Keratinocyte (primary cell): ENCODE data around the gene LRRC75B. TPM values are rescaled to one million over a fixed set of nuclear protein-coding genes. Genes with fewer than 3 reads are reported as not detected.

Experiments
- DNase-seq: peaks from one replicate; pipeline ENCODE4 v3.0.0-alpha.2; 2011; ENCODE audit warnings: low read depth, missing footprints, low spot score
- FAIRE-seq: peaks from 2 replicates; lab custom pipeline; 2011; peaks lifted over from hg19 to GRCh38; lab: Jason Lieb, UNC
- H2AFZ ChIP-seq: 2 replicates; pipeline ENCODE4 v1.6.0; 2012; ENCODE audit warnings: low read length, control low read depth, inconsistent platforms; ENCODE audit not compliant: control insufficient read depth
- H3K27ac ChIP-seq: 2 replicates; pipeline ENCODE4 v1.5.1; 2011; ENCODE audit warnings: low read length; ENCODE audit not compliant: control insufficient read depth, insufficient read depth
- H3K27me3 ChIP-seq: 3 replicates; pipeline ENCODE4 v1.6.0; 2011; ENCODE audit warnings: low read length; ENCODE audit not compliant: control insufficient read depth, insufficient read depth; ENCODE audit errors: extremely low read depth
- H3K36me3 ChIP-seq, 2 experiments: 2 replicates in 1 of 2; 3 replicates in 1 of 2; pipeline ENCODE4 v1.5.1; 2011; ENCODE audit warnings: low read length in 2 of 2, mild to moderate bottlenecking in 1 of 2; ENCODE audit not compliant: control insufficient read depth in 2 of 2, insufficient read depth in 2 of 2; ENCODE audit errors: extremely low read depth in 1 of 2
- H3K4me1 ChIP-seq: 3 replicates; pipeline ENCODE4 v1.5.1; 2011; ENCODE audit warnings: low read length; ENCODE audit not compliant: control insufficient read depth, insufficient read depth; ENCODE audit errors: extremely low read depth
- H3K4me2 ChIP-seq: 3 replicates; pipeline ENCODE4 v1.6.0; 2011; ENCODE audit warnings: low read depth, low read length; ENCODE audit not compliant: control insufficient read depth, insufficient read depth; ENCODE audit errors: extremely low read depth
- H3K4me3 ChIP-seq, 3 experiments: fragments of 200-600 bp in 1 of 3; sonication (generic) in 1 of 3; 2 replicates in 2 of 3; 3 replicates in 1 of 3; pipeline ENCODE4 v1.5.1; 2011 to 2016; ENCODE audit warnings: low read length in 3 of 3, mild to moderate bottlenecking in 3 of 3, control low read depth in 2 of 3, inconsistent platforms in 1 of 3, low read depth in 1 of 3, mixed read lengths in 1 of 3, mixed run types in 1 of 3, moderate library complexity in 1 of 3; ENCODE audit not compliant: control insufficient read depth in 2 of 3, insufficient read depth in 2 of 3; ENCODE audit errors: extremely low read depth in 1 of 3
- H3K79me2 ChIP-seq: 2 replicates; pipeline ENCODE4 v1.6.0; 2012; ENCODE audit warnings: low read length; ENCODE audit not compliant: control insufficient read depth, insufficient read depth
- H3K9ac ChIP-seq: 3 replicates; pipeline ENCODE4 v1.6.0; 2011; ENCODE audit warnings: low read length; ENCODE audit not compliant: control insufficient read depth, insufficient read depth; ENCODE audit errors: extremely low read depth
- H3K9me1 ChIP-seq: 3 replicates; pipeline ENCODE4 v1.6.0; 2011; ENCODE audit warnings: low read length; ENCODE audit not compliant: control insufficient read depth, insufficient read depth; ENCODE audit errors: extremely low read depth
- H3K9me3 ChIP-seq: 2 replicates; pipeline ENCODE4 v1.5.1; 2012; ENCODE audit warnings: low read depth, low read length; ENCODE audit not compliant: control insufficient read depth
- H4K20me1 ChIP-seq: 3 replicates; pipeline ENCODE4 v1.6.0; 2011; ENCODE audit warnings: low read length; ENCODE audit not compliant: control insufficient read depth, insufficient read depth; ENCODE audit errors: extremely low read depth
- CTCF ChIP-seq, 3 experiments: IDR thresholded peaks in 1 of 3; conservative IDR thresholded peaks in 1 of 3; optimal IDR thresholded peaks in 1 of 3; 2 replicates in 2 of 3; 3 replicates in 1 of 3; pipeline versions ENCODE3 to v1.5.1; 2011; ENCODE audit warnings: low read length in 3 of 3, mild to moderate bottlenecking in 3 of 3, moderate library complexity in 2 of 3, control low read depth in 1 of 3, inconsistent platforms in 1 of 3; ENCODE audit not compliant: insufficient read depth in 2 of 3; ENCODE audit errors: extremely low read depth in 1 of 3
- EZH2 ChIP-seq: IDR thresholded peaks from one replicate; pipeline ENCODE4 v1.6.1; 2012; ENCODE audit warnings: inconsistent platforms, mild to moderate bottlenecking, low read length, moderate library complexity
- dilution Hi-C: fragments of 300-500 bp; cut with MboI; formaldehyde crosslinking; loops from one replicate; pipeline ENCODE4 v1.7.0; 2020; ENCODE audit warnings: low sequenced_read_pairs; ENCODE audit not compliant: extremely low pct_ligation_motif_present
- polyA plus RNA-seq, 5 experiments: library from polyadenylated mRNA; depleted of rRNA in 3 of 5; stranded (reverse) in 3 of 5; stranded (forward) in 1 of 5; unstranded in 1 of 5; fragments of >200 nt; gene quantifications; 1 replicate in 1 of 5; 2 replicates in 3 of 5; 3 replicates in 1 of 5; pipeline versions ENCODE4 v1.2.1 to v1.2.3, GENCODE V29; 2011 to 2012; ENCODE audit warnings: missing spikeins in 2 of 5, low read depth in 1 of 5, low replicate concordance in 1 of 5

LRRC75B gene
- polyA plus RNA-seq, 1 donor (not counting 4 experiments of a cell fraction or from before 2014, with no cell fraction given): 4.3 TPM

- FAIRE-seq: no peak
- Histone ChIP-seq H3K79me2 (no peaks in the 10 kb centered on the region), H3K4me2 (no peak overlapping the region), H3K4me3 (no peak overlapping the region), H3K36me3 (no peaks in the 10 kb centered on the region), H3K27me3 (no peaks in the 10 kb centered on the region), H3K9ac (no peak overlapping the region), H4K20me1 (no peaks in the 10 kb centered on the region), H3K27ac (no peak overlapping the region), H2AFZ (no peak overlapping the region), H3K9me1 (no peaks in the 10 kb centered on the region), H3K9me3 (no peaks in the 10 kb centered on the region), H3K4me1 (peaks cover 22% of the 10 kb centered on the region)
- dilution Hi-C loops: no loop called here
- TF ChIP-seq CTCF (optimal IDR thresholded peaks at IDR 0.05 in 1 of 3, IDR thresholded peaks at IDR 0.05 in 1 of 3, conservative IDR thresholded peaks at IDR 0.05 in 1 of 3; ENCODE audit: extremely low read depth in 1 of 3, insufficient read depth in 2 of 3, low read length in 3 of 3) (no peak), EZH2 (no peak)
- no peak for DNase-seq
Observed at GRCh38 chr22:24595228-24595627, 2.4 kb upstream of the LRRC75B start.

GRCh38 chr22:24594569-24595120 is 1.8 kb upstream of the LRRC75B start:
- Histone ChIP-seq H3K27me3 (no peaks in the 10 kb centered on the region), H3K27ac (no peak overlapping the region), H3K9me3 (no peaks in the 10 kb centered on the region), H3K79me2 (no peaks in the 10 kb centered on the region), H3K4me2 (no peak overlapping the region), H3K9me1 (no peaks in the 10 kb centered on the region), H3K4me1 (peaks cover 17% of the 10 kb centered on the region), H3K9ac (no peak overlapping the region), H3K36me3 (no peaks in the 10 kb centered on the region), H4K20me1 (no peaks in the 10 kb centered on the region), H2AFZ (no peak overlapping the region), H3K4me3 (no peak overlapping the region)
- no peak for FAIRE-seq
- TF ChIP-seq EZH2: no peak
- TF ChIP-seq CTCF (optimal IDR thresholded peaks at IDR 0.05 in 1 of 3, IDR thresholded peaks at IDR 0.05 in 1 of 3, conservative IDR thresholded peaks at IDR 0.05 in 1 of 3; ENCODE audit: extremely low read depth in 1 of 3, insufficient read depth in 2 of 3, low read length in 3 of 3): no peak
- no peak for DNase-seq
- dilution Hi-C loops: no loop called here
